ENCODE measurements around the gene PRR33.

GRCh38 chr11:1899090-1899489, 7.4 kb upstream of the PRR33 start:
- TF ChIP-seq EZH2 (IDR thresholded peaks at IDR 0.05; ENCODE audit: insufficient read depth, low read length) (no peak), CTCF (IDR thresholded peaks at IDR 0.05; ENCODE audit: insufficient read depth, low read depth, low read length) (no peak)

All from astrocyte (in vitro differentiated cells and primary cell).